WERI-Rb-1 (cell line): ENCODE results near the gene FAM13A.
"Not testable (repeated sequence)": the region's sequence is repeated elsewhere in the genome, so short reads cannot be mapped to it uniquely, and the experiment has no call there.

ENCODE experiments used
- DNase-seq: peaks from one replicate; pipeline ENCODE4 v3.0.0-alpha.2; 2020
- H3K27ac ChIP-seq: fragments of 250-450 bp; sonication (Bioruptor Pico); 2 replicates; pipeline ENCODE4 v1.5.1; 2020; ENCODE audit warnings: mild to moderate bottlenecking, moderate library complexity
- H3K27me3 ChIP-seq: fragments of 250-450 bp; sonication (Bioruptor Pico); 2 replicates; pipeline ENCODE4 v1.5.1; 2021; ENCODE audit warnings: mild to moderate bottlenecking, low read depth, moderate library complexity; ENCODE audit not compliant: insufficient read depth, severe bottlenecking
- H3K36me3 ChIP-seq: fragments of 250-450 bp; sonication (Bioruptor Pico); 2 replicates; pipeline ENCODE4 v1.5.1; 2020; ENCODE audit warnings: mild to moderate bottlenecking, moderate library complexity
- H3K4me3 ChIP-seq: 2 replicates; pipeline ENCODE4 v1.5.1; 2011; ENCODE audit warnings: low read depth, mild to moderate bottlenecking, control low read depth, low read length
- H3K9me3 ChIP-seq: fragments of 250-450 bp; sonication (Bioruptor Pico); 2 replicates; pipeline ENCODE4 v1.5.1; 2021; ENCODE audit warnings: mild to moderate bottlenecking, moderate library complexity; ENCODE audit not compliant: severe bottlenecking
- CTCF ChIP-seq: IDR thresholded peaks from 2 replicates; pipeline ENCODE4 v1.5.1; 2011; ENCODE audit warnings: low read depth, mild to moderate bottlenecking, control low read depth, inconsistent platforms, low read length

The FAM13A gene

GRCh38 chr4:88858752-88859151, 198.2 kb downstream of the FAM13A start:
- no peak overlapping the region for H3K4me3 ChIP-seq
- no peak for DNase-seq
- H3K9me3 ChIP-seq = no peaks in the 10 kb centered on the region
- no peaks in the 10 kb centered on the region for H3K27me3 ChIP-seq
- no peak overlapping the region for H3K27ac ChIP-seq
- no peaks in the 10 kb centered on the region for H3K36me3 ChIP-seq
- TF ChIP-seq CTCF = no peak

- no peaks in the 10 kb centered on the region for H3K9me3 ChIP-seq
- no peak overlapping the region for H3K27ac ChIP-seq
Observed at GRCh38 chr4:88857588-88857987, 199.4 kb downstream of the FAM13A start.

GRCh38 chr4:88854481-88854880, 202.5 kb downstream of the FAM13A start:
- no peaks in the 10 kb centered on the region for H3K9me3 ChIP-seq
- H3K4me3 ChIP-seq = no peak overlapping the region
- H3K36me3 ChIP-seq = no peaks in the 10 kb centered on the region
- no peaks in the 10 kb centered on the region for H3K27me3 ChIP-seq
- H3K27ac ChIP-seq = no peak overlapping the region
- TF ChIP-seq CTCF = no peak
- DNase-seq = no peak

More at GRCh38 chr4:88857588-88857987, 199.4 kb downstream of the FAM13A start:
- H3K36me3 ChIP-seq = no peaks in the 10 kb centered on the region
- H3K4me3 ChIP-seq = no peak overlapping the region
- no peak for DNase-seq
- no peak for TF ChIP-seq CTCF
- H3K27me3 ChIP-seq = no peaks in the 10 kb centered on the region

- not testable (repeated sequence) for H3K4me3 ChIP-seq
Observed at GRCh38 chr4:88853583-88853982, 203.4 kb downstream of the FAM13A start.

GRCh38 chr4:88846206-88846790, 210.7 kb downstream of the FAM13A start:
- H3K36me3 ChIP-seq = no peaks in the 10 kb centered on the region; the same call in 1 of the 2 replicates
- TF ChIP-seq CTCF = no peak
- no peaks in the 10 kb centered on the region for H3K27me3 ChIP-seq
- no peak overlapping the region for H3K4me3 ChIP-seq
- DNase-seq = no peak
- no peak overlapping the region for H3K27ac ChIP-seq
- H3K9me3 ChIP-seq = no peaks in the 10 kb centered on the region

More at GRCh38 chr4:88853583-88853982, 203.4 kb downstream of the FAM13A start:
- H3K27me3 ChIP-seq, DNase-seq, H3K27ac ChIP-seq, H3K36me3 ChIP-seq, H3K9me3 ChIP-seq: not testable (repeated sequence)

GRCh38 chr4:88843067-88843685, 213.8 kb downstream of the FAM13A start:
- no peak for DNase-seq
- Histone ChIP-seq H3K4me3 (no peak overlapping the region), H3K36me3 (no peaks in the 10 kb centered on the region; the same call in 1 of the 2 replicates), H3K27ac (no peak overlapping the region), H3K27me3 (no peaks in the 10 kb centered on the region), H3K9me3 (no peaks in the 10 kb centered on the region)
- no peak for TF ChIP-seq CTCF
